G401 (cell line): Measurements from ENCODE around the gene NTM. TPM values are rescaled to one million over a fixed set of nuclear protein-coding genes. Genes with fewer than 3 reads are reported as not detected.
"Not testable (repeated sequence)": the region's sequence is repeated elsewhere in the genome, so short reads cannot be mapped to it uniquely, and the experiment has no call there.

Source experiments
- DNase-seq: peaks from one replicate; pipeline ENCODE4 v3.0.0-alpha.2; 2015; ENCODE audit warnings: low spot score
- in situ Hi-C: cut with HindIII; loops from 2 replicates; pipeline ENCODE4 v1.10.0; 2016; ENCODE audit warnings: low sequenced_read_pairs, mixed read lengths
- total RNA-seq: library from RNA; depleted of rRNA; stranded (reverse); fragments of >200 nt; shearing (Covaris generic); gene quantifications from 2 replicates; pipeline ENCODE4 v1.2.3, GENCODE V29; 2014

Gene NTM
- total RNA-seq, 1 experiment from 2014 or later: 11.4 TPM

- no peak for DNase-seq
- in situ Hi-C loops: no loop called here
Measured at GRCh38 chr11:131896978-131897615, 526.7 kb downstream of the NTM start.

- in situ Hi-C loops: no loop called here
Measured at GRCh38 chr11:131897956-131898355, 527.5 kb downstream of the NTM start.

GRCh38 chr11:131898949-131899348, 528.5 kb downstream of the NTM start:
- DNase-seq: no peak
- in situ Hi-C loops: no loop called here

More at GRCh38 chr11:131897956-131898355, 527.5 kb downstream of the NTM start:
- DNase-seq: no peak

DNA sequence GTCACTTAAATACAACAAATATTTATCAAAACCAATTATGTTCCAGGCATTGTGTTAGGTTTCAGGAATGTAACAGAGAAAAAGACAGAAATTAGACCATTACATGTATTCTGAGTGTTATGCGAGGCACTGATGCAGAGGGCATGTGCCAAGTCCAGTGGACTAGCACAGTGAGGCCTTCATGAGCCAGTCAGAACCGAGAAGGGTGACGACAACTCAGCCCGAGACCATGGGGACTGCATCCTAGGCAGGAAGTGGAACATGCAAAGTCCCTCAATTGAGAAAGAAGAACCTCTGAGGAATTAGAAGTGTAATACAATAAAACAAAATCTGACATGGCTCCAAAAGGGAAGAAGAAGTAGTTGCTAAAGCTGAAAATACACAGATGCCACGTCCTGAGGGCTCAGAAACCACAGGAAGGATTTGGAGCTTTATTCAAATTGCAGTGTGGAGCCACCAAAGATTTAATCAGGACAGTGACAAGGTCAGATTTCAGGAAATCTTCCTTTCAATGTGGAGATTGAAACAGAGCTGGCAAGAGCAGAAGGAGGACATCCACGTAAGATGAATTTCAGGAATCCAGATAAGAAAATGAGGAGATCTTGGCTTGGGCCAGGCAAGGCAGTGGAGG, 529.6 kb downstream of the NTM start:
- in situ Hi-C loops: no loop called here
- no peak for DNase-seq

DNA sequence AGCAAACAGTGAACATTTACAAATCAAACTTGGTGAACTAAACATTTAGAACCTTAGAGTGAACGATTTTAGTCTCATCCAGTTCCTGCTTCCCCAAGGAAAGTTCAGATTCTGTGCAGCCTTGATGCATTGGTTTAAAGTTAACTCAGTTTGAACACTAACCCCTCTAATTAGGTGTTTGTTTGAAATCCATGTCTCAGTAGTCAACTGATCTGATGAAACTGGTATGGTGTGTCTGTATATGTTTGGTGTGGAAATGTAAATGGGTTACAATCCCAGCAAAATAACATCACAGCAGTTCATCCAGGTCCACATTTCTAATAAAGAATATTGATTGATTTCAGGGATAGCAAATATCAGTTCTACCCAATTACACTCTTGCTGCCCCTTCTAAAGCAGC, 532.0 kb downstream of the NTM start:
- in situ Hi-C loops: no loop called here

DNA sequence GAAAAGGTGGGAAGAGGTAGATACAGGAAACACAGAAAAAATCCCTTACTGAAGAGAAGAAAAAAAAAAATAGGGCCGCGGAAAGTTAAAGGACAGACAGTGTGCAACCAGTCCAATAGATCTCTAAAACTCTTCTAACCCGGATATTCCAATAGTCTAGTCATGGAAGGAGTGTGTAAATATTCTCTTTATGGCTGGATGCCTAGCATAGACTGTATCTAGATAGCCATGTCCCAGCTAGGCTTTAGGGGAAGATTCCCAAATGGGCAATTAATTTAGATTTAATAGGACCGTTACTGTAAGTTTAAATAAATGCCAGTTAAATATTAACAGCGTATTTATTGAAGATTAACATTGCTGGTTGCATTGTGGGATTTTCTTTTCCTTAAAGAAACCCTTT, 532.7 kb downstream of the NTM start:
- in situ Hi-C loops: no loop called here
- DNase-seq: no peak

More for the DNA sequence above, 532.0 kb downstream of the NTM start:
- no peak for DNase-seq

DNA sequence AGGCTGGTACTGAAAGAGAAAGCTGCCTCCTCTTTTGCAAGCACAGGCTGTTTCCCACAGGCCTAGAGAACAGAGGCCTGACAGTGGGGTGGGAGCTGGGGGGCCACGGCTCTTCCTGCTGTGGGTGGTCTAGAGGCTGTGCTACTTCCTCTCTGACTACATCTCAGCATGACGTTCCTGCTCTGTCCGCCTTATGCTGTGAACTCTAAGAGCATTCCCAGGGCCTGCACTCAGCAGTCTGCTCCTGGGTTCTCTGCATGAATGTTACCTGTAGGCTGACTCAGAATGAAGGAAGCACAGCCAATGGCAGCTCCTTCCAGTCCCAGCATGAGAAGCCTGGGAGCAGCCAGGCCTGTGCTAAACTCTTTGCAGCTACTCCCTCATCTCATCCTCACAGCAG, 534.3 kb downstream of the NTM start:
- peak; percentile 74 for DNase-seq
- in situ Hi-C loops: no loop called here

DNA sequence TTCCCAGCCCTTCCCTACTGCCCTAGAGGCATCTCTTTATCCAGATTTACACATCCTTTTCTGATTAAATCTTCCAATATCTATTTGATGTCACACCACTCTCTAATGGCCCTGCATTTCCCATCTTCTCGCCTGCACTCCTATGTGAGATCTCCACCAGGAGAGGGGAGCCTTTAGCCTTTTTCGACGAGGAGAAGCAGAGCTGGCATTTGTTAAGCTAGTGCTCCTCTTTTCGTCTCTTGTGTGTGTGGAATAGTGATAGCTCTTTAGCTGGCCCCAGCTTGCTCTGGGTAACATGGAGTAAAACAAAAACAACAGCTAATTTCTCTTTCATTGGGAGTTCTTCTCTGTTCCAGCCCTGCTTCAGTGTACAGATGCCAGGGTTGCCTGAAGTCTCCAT, 536.5 kb downstream of the NTM start:
- in situ Hi-C loops: no loop called here
- peak; percentile 87 for DNase-seq

DNA sequence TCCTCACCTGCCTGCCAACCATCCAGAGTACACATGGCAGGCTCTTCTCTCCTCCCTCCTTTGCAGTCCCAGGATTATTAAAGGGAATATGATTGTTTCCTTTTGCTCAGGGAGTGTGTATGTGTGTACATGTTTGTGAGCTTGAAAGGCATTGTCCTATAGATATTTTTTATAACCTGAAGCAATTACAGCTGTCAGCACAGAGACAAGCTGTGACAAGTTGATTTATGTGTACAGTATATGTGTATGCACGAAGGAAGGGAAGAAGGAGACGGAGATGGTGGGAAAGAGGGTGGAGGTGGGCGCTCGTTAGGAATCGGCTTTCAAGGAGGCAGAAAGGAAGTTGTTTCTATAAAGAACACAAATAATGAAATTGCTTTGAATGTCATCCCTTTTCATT, 537.0 kb downstream of the NTM start:
- in situ Hi-C loops: no loop called here

DNA sequence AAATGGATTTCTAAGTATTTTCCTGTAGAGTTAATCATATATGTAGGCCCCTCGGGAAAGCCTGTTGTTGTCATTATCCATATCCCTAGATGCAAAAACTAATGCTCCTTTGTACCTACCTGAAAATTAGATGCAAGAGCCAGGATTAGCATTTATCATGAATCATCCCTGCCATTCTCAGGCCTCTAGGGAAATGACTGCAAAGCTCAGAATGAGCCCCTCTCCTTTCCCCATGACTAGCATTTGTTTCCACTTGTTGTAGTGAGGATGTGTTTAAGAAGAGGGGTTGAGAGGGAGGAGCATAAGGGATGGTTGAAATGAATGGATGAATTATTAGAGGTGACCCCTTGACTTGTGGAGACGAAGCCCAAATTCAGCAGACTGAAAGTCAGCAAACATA, 537.9 kb downstream of the NTM start:
- in situ Hi-C loops: no loop called here
- DNase-seq: no peak

More for the DNA sequence above, 537.0 kb downstream of the NTM start:
- no peak for DNase-seq

GRCh38 chr11:131909426-131910177, 539.2 kb downstream of the NTM start:
- peak; percentile 75 for DNase-seq
- in situ Hi-C loops: no loop called here

GRCh38 chr11:131910178-131910522, 539.7 kb downstream of the NTM start:
- in situ Hi-C loops: no loop called here
- no peak for DNase-seq

DNA sequence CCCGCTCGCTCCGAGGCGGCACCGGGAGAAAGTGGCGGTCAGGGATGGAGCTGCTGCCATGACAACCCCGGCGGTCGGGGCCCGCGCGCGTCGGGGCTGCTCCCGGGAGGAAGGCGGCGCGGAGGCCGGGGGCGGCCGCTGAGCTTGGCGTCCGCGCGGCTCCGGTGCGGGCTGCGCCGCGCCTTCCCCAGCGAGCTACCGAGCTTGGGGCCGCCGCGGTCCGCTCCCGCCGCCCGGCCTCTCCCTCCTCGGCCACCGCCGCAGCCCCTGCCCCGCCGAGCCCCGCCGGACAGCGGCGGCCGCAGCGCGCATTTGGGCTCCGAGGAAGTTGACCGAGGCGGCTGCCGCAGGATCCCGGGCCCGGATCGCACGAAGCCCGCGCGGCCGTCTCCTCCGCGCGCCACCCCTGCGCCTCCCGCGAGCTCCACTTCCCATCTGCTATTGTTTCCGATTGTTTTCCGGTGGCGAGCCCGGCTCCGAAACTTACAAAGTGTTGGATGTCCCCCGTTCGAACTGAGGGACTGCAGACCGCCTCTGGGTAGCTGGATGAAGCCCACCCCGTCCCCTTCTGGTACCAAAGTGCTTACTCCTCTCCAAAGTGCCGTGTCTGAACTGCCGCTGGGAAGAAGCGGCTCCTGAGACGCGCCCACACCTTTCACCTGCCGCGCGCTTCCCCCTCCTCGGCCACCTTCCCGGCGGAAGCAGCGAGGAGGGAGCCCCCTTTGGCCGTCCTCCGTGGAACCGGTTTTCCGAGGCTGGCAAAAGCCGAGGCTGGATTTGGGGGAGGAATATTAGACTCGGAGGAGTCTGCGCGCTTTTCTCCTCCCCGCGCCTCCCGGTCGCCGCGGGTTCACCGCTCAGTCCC, 540.3 kb downstream of the NTM start:
- in situ Hi-C loops: no loop called here
- DNase-seq: peak; percentile 50

- DNase-seq: peak; percentile 52
- in situ Hi-C loops: not testable (repeated sequence)
Measured at GRCh38 chr11:131911388-131912032, 541.1 kb downstream of the NTM start.

DNA sequence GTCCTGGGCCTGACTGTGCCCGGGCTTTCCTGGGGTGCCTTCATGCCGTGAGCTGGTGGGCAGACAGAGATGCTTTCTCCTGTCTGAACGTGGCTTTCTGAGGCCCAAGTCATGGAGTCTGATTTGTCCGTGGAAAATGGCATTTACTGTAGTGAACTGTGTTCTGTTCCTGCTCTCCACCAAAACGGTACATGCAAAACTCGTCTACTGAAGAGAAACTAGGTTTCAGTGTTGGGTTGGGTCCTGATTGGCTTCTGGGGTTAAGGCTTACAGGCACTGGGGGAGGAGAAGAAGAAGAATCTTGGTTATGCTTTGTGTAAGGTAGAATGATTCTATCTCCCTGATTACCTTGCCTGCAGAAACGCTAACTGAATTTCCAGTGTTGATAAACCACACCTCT, 541.7 kb downstream of the NTM start:
- DNase-seq: peak; percentile 83
- in situ Hi-C loops: no loop called here

DNA sequence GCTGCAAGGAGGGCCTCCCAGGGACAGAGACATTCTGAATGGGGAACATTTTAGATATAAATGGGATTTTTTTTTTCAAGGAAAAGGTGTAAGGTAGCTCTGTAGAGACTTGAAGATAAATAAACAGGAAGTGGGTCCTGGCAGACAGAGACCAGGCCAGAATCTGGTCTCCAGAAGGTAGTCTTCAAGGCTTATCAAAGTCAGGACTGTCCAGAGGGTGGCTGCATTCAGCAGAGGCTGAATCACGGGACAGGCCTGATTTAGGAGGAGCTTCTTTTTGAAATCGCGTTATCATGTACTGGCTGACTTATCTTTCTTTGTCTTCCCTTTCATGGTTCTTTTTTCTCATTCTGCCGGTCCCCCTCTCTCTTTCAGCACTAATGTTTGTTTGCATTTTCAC, 542.9 kb downstream of the NTM start:
- in situ Hi-C loops: no loop called here
- peak; percentile 80 for DNase-seq

DNA sequence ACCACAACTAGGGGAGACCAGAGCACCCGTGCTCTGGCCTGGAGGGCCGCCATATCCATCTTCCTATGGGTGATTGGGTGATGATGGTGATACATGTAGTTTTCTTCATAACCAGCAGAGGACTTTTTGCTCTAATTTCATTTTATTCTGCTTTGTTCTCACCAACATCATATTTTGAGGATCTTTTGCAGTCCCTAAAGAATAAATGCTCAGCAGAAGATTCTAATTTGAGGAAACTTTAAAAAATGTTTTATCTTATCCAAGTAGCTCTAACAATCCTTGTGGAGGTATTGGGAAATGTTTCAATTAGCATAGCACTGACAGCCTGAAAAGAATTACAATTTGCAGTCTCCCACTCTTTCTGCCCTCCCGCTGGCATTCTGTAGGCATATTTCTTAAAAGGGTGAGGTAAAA, 544.0 kb downstream of the NTM start:
- peak; percentile 72 for DNase-seq
- in situ Hi-C loops: no loop called here

- in situ Hi-C loops: no loop called here
Measured at GRCh38 chr11:131916638-131917037, 546.2 kb downstream of the NTM start.

More at GRCh38 chr11:131916638-131917037, 546.2 kb downstream of the NTM start:
- no peak for DNase-seq
